Limb (tissue), 2 donors: Measurements from ENCODE around the gene PHIP.
"Not testable (repeated sequence)": the region's sequence is repeated elsewhere in the genome, so short reads cannot be mapped to it uniquely, and the experiment has no call there.

ENCODE experiments used
- DNase-seq, 2 donors: peaks; one replicate each; pipeline ENCODE4 v3.0.0-alpha.2; 2016; ENCODE audit errors: extremely low spot score in 2 of 2

Gene PHIP

GRCh38 chr6:79078075-79078969, at the start of gene PHIP:
PHIP (minus strand) TSS chr6:79078254; CDS start chr6:79078068, 186 bp downstream.
- peak; percentile 95 to 96 for DNase-seq

GRCh38 chr6:79127660-79128059, 49.6 kb upstream of the PHIP start:
- no peak for DNase-seq

GRCh38 chr6:79119217-79119616, 41.2 kb upstream of the PHIP start:
- no peak for DNase-seq

DNA sequence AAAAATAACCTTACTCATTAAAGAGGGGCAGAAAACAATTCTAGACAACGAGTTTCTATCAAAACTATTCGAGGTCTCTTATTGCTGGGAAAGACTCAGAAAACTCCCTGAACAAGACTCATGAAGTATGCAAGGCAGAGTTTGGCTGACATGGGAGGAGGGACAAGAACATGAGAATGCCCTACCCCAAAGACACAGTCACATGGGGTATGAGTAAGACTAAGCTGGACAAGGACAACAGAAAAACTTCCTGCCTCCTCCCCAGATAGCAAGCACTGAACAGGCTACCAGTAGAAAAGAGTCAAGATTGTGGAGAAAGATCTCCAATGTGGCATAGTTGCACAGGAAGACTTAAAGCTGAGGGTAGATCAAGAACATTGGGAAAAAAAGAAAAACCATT, 39.7 kb upstream of the PHIP start:
- no peak for DNase-seq

DNA sequence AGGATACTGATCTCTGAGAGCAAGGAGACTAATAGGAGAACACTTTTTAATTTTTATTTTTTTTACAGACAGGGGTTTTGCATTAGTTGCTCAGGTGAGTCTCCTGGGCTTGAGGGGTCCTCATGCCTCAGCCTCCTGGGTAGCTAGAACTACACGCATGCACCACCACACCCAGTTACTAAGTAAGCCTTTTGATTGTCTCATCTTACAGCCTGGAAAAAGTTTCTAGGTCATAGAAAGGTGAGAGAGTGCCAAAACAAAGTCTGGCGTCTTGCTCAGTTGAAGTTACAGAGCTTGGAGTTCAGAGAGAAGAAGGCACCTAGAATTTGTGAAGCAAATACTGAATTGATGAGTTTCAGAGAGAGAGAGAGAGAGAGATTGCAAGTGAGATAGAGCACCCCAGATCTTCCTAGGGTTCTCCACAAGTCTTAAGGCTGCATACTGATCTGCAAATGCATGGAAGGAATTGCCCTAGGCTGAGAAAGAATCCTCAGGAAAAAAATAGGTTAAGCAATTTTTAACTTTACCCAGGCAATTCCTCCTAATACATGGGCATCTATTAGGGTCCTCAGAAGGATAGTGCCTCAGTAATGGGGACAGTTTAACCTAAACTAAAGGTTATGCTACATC, 37.6 kb upstream of the PHIP start:
- DNase-seq, result no peak

DNA sequence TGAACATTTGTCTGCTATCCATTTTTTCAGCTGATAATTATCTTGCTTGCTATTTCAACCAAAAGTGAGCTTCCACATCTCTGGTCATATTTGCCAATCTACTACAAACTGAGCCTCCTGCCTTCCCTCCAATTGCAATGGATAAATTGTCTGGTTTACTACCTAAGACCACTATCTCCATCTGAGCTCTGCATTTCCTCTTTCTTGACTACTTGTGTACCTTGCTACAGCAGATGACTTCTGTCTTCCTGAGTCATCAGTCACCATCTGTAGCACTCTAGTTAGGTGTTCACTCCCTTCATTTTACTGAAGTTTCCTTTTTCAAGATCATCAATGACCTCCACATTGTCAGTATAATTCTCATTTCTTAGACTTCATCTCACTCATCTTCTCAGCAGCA, 33.5 kb upstream of the PHIP start:
- DNase-seq, result no peak

DNA sequence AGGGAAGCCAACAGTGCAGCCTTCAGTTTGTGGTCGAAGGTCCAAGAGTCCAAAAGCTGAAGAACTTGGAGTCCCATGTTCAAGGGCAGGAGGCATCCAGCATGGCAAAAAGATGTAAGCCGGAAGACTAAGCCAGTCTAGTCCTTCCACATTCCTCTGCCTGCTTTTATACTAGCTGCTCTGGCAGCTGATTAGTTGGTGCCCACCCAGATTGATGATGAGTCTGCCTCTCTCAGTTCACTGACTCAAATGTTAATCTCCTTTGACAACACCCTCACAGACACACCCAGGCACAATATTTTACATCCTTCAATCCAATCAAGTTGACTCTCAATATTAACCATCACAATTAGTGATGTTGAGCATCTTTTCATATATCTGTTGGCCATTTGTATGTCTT, 23.1 kb upstream of the PHIP start:
- no peak for DNase-seq

- DNase-seq, result no peak
Measured at GRCh38 chr6:79100304-79100703, 22.2 kb upstream of the PHIP start.

GRCh38 chr6:79094938-79095337, 16.9 kb upstream of the PHIP start:
- no peak for DNase-seq

GRCh38 chr6:79091801-79092200, 13.7 kb upstream of the PHIP start:
- not testable (repeated sequence) for DNase-seq

DNA sequence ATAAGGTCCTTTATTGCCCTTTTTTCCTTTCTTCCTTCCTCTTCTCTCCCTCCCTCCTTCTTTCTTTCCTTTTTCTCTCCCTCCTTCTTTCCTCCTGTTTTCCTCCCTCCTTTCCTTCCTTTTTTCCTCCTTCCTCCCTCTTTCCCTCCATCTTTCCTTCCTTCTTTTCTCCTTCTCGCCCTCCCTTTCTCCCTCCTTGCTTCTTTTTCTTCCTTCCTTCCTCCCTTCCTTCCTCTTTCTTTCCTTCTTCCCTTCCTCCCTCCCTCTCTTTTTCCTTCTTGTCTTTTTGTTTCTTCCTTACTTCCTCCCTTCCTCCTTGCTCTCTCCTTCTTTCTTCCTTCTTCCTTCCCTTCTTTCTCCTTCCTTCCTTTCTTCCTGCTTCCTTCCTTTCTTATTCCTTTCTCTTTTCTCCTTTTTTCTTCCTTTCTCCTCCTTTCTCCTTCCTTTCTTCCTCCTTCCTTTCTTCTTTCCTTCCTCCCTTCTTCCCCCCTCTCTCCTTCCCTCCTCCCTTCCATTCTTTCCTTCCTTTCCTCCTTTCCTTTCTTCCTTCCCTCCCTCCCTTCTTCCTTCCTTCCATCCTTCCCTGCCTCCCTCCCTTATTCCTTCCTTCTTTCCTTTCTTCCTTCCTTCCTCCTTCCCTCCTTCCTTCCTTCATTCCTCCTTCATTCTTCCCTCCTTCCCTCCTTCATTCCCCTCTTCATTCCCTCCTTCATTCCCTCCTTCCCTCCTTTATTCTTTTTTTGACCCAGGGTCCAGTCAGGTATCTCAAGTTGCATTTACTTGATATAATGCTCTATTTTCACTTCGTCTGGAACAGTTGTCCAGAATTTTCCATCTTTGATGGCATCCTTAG, 11.7 kb upstream of the PHIP start:
- DNase-seq, result no peak

DNA sequence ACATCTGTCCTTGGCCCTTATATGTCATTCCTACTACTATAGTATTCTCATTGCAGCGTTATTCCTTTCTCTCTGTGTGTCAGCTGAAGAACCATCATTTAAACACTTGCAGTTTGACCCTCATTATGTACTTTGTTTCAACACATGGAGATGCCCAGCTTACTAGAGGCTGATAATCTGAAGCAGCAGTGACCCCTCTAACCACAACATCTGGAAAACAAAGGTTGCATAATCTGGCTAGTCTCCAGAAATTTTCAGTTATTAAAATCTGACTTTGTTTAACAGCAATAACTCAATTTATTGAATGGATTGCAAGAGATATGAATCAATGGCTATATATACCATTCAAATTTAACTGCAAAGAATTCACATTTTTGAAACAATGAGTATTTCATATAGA, 6.6 kb upstream of the PHIP start:
- no peak for DNase-seq

- DNase-seq, result no peak
Measured at GRCh38 chr6:79082304-79082703, 4.2 kb upstream of the PHIP start.

DNA sequence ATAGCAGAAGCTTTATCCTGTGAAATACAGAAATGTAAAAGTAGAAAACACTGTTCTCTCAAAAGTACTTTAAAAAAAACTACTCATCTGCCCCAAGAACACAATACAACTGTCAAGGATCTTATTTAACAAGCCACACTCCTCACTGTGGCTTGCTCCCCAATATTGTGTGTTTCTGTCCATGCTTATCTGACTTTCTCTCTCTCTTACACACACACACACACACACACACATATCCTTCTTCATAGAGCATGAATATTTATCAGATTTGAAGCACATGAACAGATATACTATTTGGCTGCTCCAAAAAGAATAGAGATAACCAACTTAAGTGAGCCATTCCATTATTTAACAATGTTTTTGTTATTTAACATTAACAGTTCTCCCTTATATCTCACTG, 3.6 kb upstream of the PHIP start:
- DNase-seq, result no peak

- peak in 1 of 2 donors; percentile 6 for DNase-seq
Measured at GRCh38 chr6:79079561-79080041, 1.5 kb upstream of the PHIP start.

DNA sequence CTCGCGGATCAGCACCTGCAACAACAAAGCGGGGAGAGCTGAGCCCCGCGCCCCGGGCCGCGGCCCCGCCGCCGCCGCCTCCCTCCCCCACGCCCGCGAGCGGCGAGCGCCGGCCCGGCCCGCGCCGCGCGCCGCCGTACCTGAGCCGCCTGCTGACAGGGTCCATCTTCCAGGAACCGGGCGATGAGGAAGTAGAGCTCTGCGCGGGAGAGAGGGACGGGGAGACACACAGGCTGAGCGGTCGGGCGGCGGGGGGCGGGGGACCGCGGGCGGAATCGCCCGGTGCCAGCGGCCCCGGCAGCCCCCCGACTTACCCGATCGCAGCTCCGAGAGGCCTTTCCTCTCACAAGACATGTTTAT, 359 bp downstream of the PHIP start:
- DNase-seq, result no peak

- peak; percentile 89 to 95 for DNase-seq
Measured at GRCh38 chr6:79076782-79077641, 1.0 kb downstream of the PHIP start.

DNA sequence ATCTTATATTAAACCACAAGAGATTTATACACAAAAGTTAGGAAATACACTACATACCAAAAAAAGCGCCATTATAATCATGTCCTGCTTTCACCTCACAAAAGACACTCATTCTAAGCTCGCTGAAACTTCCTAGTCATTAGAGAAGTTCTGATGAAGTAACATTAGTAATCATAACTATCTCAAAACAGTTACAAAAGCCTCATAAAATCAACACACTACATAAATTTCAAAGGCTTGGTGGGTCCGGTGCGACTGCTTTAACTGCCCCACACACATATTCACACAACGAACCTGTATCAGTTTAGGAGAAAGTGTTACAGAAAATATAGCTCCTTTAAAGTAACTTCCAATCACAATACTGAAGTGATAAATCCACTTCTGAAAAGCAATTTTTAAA, 1.9 kb downstream of the PHIP start:
- DNase-seq, result no peak

DNA sequence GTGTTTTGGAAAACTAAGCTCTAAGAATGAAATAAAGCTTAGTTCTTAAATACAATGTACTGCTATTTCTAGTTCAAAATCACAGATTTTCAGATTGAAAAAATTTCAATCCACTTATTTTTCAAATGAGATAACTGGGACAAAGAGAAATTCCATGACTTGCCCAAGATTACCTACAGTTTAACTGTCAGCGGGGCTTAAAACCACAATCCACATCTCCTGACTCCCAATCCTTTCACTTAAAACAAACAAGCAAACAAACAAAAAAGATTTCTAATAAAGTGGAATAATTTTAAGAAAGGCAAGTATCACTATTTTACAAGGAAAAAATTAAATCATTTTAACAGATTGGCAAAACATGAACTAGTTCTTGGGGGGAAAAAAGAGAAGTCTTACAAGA, 4.2 kb downstream of the PHIP start:
- DNase-seq, result no peak

- no peak for DNase-seq
Measured at GRCh38 chr6:79072640-79073181, 5.3 kb downstream of the PHIP start.

- no peak for DNase-seq
Measured at GRCh38 chr6:79071547-79071946, 6.5 kb downstream of the PHIP start.
